HG02678 (cell line): ENCODE data around the gene EIF2B1.

Source experiments
- ATAC-seq: cut with Tn5 transposase; IDR thresholded peaks from one replicate; pipeline ENCODE4 v1.9.1; 2021; ENCODE audit warnings: mild to moderate bottlenecking, moderate library complexity; ENCODE audit not compliant: unreplicated experiment

EIF2B1 gene

DNA sequence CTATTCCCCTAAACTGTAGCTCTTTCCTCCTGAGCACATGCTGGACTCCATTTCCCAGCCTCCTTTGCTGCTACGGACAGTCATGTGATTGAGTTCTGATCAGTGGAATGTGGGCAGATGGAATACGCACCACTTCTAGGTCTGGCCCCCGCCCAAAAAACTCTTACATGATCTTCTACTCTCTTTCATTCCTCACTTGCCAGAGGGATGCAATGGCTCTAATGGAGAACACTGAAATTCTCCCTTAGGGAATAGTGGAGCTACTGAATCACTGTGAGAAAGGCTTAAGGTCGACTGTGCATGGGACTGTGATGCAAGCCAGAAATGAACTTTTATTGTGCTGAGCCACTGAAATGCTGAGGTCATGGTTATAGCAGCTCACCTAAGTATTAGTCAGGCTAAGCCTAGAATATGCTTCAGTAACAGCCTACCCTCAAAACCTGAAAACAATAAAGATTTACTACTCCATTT is 62.1 kb downstream of the EIF2B1 start:
- no peak for ATAC-seq
